Raji (cell line): ENCODE results near the gene WNT3.

Experiments
- POLR2A ChIP-seq: IDR thresholded peaks from 2 replicates; pipeline ENCODE4 v1.6.1; 2011; ENCODE audit warnings: low read depth, low read length, control low read depth; ENCODE audit not compliant: insufficient read depth

Gene WNT3

GRCh38 chr17:46737326-46737725 lies 81.2 kb downstream of the WNT3 start:
- TF ChIP-seq POLR2A, result no peak

- TF ChIP-seq POLR2A, result no peak
These were observed 82.4 kb downstream of the WNT3 start for GRCh38 chr17:46736100-46736499.

GRCh38 chr17:46733837-46734475 lies 84.5 kb downstream of the WNT3 start:
- no peak for TF ChIP-seq POLR2A

GRCh38 chr17:46732754-46733398 lies 85.6 kb downstream of the WNT3 start:
- TF ChIP-seq POLR2A, result no peak

- TF ChIP-seq POLR2A, result no peak
These were observed 86.3 kb downstream of the WNT3 start for GRCh38 chr17:46732160-46732559.

- no peak for TF ChIP-seq POLR2A
These were observed 87.8 kb downstream of the WNT3 start for GRCh38 chr17:46730679-46731078.

- TF ChIP-seq POLR2A, result no peak
These were observed 88.5 kb downstream of the WNT3 start for GRCh38 chr17:46730026-46730425.

- TF ChIP-seq POLR2A, result no peak
These were observed 90.7 kb downstream of the WNT3 start for GRCh38 chr17:46727572-46728348.

GRCh38 chr17:46726206-46726605 lies 92.3 kb downstream of the WNT3 start:
- TF ChIP-seq POLR2A, result no peak

- TF ChIP-seq POLR2A, result no peak
These were observed 95.7 kb downstream of the WNT3 start for GRCh38 chr17:46722662-46723285.

- TF ChIP-seq POLR2A, result no peak
These were observed 98.1 kb downstream of the WNT3 start for GRCh38 chr17:46720408-46720807.

- TF ChIP-seq POLR2A, result no peak
These were observed 98.6 kb downstream of the WNT3 start for GRCh38 chr17:46719891-46720290.

- TF ChIP-seq POLR2A, result no peak
These were observed 100.5 kb downstream of the WNT3 start for GRCh38 chr17:46717999-46718398.
